HG02571 (cell line): ENCODE data around the gene PCGF3.
A peak's percentile ranks its signal among the peaks of the same experiment; 100 is the strongest.
"Not testable (repeated sequence)": the region's sequence is repeated elsewhere in the genome, so short reads cannot be mapped to it uniquely, and the experiment has no call there.

Experiments used
- ATAC-seq: cut with Tn5 transposase; IDR thresholded peaks from one replicate; pipeline ENCODE4 v1.9.1; 2021; ENCODE audit warnings: mild to moderate bottlenecking, moderate library complexity; ENCODE audit not compliant: unreplicated experiment

Gene PCGF3

GRCh38 chr4:667545-667925 lies 38.1 kb upstream of the PCGF3 start:
- no peak for ATAC-seq

- not testable (repeated sequence) for ATAC-seq
Measured at GRCh38 chr4:668219-668618, 37.4 kb upstream of the PCGF3 start.

- not testable (repeated sequence) for ATAC-seq
Measured at GRCh38 chr4:669806-670559, 35.6 kb upstream of the PCGF3 start.

- ATAC-seq, result no peak
Measured at GRCh38 chr4:671769-672168, 33.9 kb upstream of the PCGF3 start.

- no peak for ATAC-seq
Measured at GRCh38 chr4:673349-674091, 32.1 kb upstream of the PCGF3 start.

- ATAC-seq, result peak; percentile 65
Measured at GRCh38 chr4:674172-675035, 31.2 kb upstream of the PCGF3 start, which contains the start of the genes ATP5ME and MYL5. ATP5ME (minus strand) TSS chr4:674276; CDS start chr4:674247, 29 bp downstream. MYL5 (plus strand) TSS chr4:674542; CDS start chr4:678027, 3,485 bp downstream.

GRCh38 chr4:675036-675882 lies 30.4 kb upstream of the PCGF3 start:
- peak; percentile 6 for ATAC-seq

- no peak for ATAC-seq
Measured at GRCh38 chr4:675980-676870, 29.4 kb upstream of the PCGF3 start.

GRCh38 chr4:676871-677235 lies 28.8 kb upstream of the PCGF3 start:
- no peak for ATAC-seq

- ATAC-seq, result no peak
Measured at GRCh38 chr4:677431-678293, 28.0 kb upstream of the PCGF3 start.

- ATAC-seq, result no peak
Measured at GRCh38 chr4:678331-679103, 27.1 kb upstream of the PCGF3 start.

GRCh38 chr4:679104-679481 lies 26.5 kb upstream of the PCGF3 start:
- ATAC-seq, result no peak

- ATAC-seq, result no peak
Measured at GRCh38 chr4:679629-680028, 26.0 kb upstream of the PCGF3 start.

GRCh38 chr4:680091-680490 lies 25.5 kb upstream of the PCGF3 start:
- ATAC-seq, result no peak

GRCh38 chr4:680551-680927 lies 25.1 kb upstream of the PCGF3 start:
- no peak for ATAC-seq

GRCh38 chr4:680928-681645 lies 24.5 kb upstream of the PCGF3 start:
- no peak for ATAC-seq
